Activated naive CD4-positive, alpha-beta T cell treated with anti-CD3 and anti-CD28 coated beads, Interleukin-2, amount 50 U/mL, for 24 hours (primary cell): ENCODE data around the gene ASIC2.

Experiments
- H3K27ac Mint-ChIP-seq: one replicate; pipeline ENCODE4 v1.8.0; 2021; ENCODE audit warnings: mild to moderate bottlenecking, mixed read lengths
- H3K27me3 Mint-ChIP-seq: one replicate; pipeline ENCODE4 v1.8.0; 2021; ENCODE audit warnings: mixed read lengths
- H3K36me3 Mint-ChIP-seq: one replicate; pipeline ENCODE4 v1.8.0; 2021; ENCODE audit warnings: mixed read lengths
- H3K4me1 Mint-ChIP-seq: one replicate; pipeline ENCODE4 v1.8.0; 2021; ENCODE audit warnings: mixed read lengths
- H3K4me3 Mint-ChIP-seq: one replicate; pipeline ENCODE4 v1.8.0; 2021; ENCODE audit warnings: mild to moderate bottlenecking, mixed read lengths
- H3K9me3 Mint-ChIP-seq: one replicate; pipeline ENCODE4 v1.8.0; 2021; ENCODE audit warnings: mixed read lengths

The ASIC2 gene

GRCh38 chr17:33207231-33207630 lies 85.9 kb downstream of the ASIC2 start:
- Mint-ChIP-seq H3K4me3 (no peak overlapping the region), H3K9me3 (no peaks in the 10 kb centered on the region), H3K27ac (no peak overlapping the region), H3K36me3 (no peaks in the 10 kb centered on the region), H3K27me3 (peaks cover 9% of the 10 kb centered on the region), H3K4me1 (no peaks in the 10 kb centered on the region)

- Mint-ChIP-seq H3K4me1 (no peaks in the 10 kb centered on the region), H3K9me3 (no peaks in the 10 kb centered on the region), H3K4me3 (no peak overlapping the region), H3K36me3 (no peaks in the 10 kb centered on the region), H3K27ac (no peak overlapping the region), H3K27me3 (peaks cover 5% of the 10 kb centered on the region)
These were observed 87.5 kb downstream of the ASIC2 start for GRCh38 chr17:33205552-33205951.

GRCh38 chr17:33204701-33205100 lies 88.4 kb downstream of the ASIC2 start:
- H3K27me3 Mint-ChIP-seq = peaks cover 5% of the 10 kb centered on the region
- no peaks in the 10 kb centered on the region for H3K36me3 Mint-ChIP-seq
- H3K9me3 Mint-ChIP-seq = no peaks in the 10 kb centered on the region
- no peak overlapping the region for H3K4me3 Mint-ChIP-seq
- no peaks in the 10 kb centered on the region for H3K4me1 Mint-ChIP-seq
- no peak overlapping the region for H3K27ac Mint-ChIP-seq

- H3K4me1 Mint-ChIP-seq = no peaks in the 10 kb centered on the region
- no peaks in the 10 kb centered on the region for H3K36me3 Mint-ChIP-seq
- no peaks in the 10 kb centered on the region for H3K9me3 Mint-ChIP-seq
- no peak overlapping the region for H3K27ac Mint-ChIP-seq
- H3K27me3 Mint-ChIP-seq = peaks cover 5% of the 10 kb centered on the region
- no peak overlapping the region for H3K4me3 Mint-ChIP-seq
These were observed 88.9 kb downstream of the ASIC2 start for GRCh38 chr17:33204156-33204555.

DNA sequence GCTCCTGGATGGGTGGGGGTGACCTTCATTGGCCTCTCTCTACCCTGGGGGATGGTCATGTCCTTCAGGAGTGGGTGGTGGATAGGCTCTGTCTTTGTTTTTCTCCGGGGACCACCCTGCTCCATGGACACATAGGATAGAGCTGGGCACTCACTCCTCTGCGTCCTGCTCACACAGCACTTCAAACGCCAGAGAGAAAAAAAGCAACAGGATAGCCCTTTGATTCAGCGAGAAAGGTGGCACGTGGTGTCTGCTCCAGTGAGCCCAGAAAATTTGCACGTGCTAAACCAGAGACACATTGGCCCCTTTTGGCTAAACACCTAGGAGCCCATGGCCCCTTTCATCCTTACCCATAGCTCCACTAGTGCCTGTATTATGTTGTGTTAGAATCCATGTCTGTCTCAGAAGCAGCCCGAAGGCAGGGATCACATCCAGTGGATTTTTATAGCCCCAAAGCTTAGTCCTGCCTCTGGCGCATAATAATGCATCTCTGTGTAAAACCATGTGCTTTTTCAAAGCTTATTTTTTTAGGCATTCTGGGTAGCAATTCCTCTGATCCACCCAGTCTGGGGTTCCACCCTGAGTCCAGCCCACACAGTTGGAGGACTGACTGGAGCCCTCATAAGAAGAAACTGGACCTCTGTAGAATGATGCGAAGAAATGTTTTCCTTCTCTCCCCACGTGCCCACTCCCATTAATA lies 90.1 kb downstream of the ASIC2 start:
- Mint-ChIP-seq H3K4me1 (no peaks in the 10 kb centered on the region), H3K27ac (no peak overlapping the region), H3K36me3 (no peaks in the 10 kb centered on the region), H3K9me3 (no peaks in the 10 kb centered on the region), H3K27me3 (peaks cover 3% of the 10 kb centered on the region), H3K4me3 (no peak overlapping the region)

DNA sequence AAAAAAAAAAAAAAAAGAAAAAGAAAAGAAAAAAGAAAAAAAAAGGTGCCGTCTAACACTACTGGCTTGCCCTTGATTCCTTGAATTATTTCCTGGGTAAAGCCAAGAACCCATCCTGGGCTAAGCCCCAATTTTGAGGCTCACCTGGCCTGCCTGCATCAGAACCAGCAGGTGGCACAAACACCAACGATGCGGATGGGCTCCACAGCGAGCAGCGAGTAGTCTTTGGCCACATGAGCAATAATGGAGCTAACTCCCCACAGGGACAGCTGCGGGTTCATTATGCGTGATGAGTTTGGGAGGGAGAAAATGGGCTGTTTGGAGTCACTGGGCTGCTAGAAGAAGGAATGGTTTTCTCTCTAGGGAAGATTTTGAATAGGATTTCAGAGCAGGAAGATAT lies 91.1 kb downstream of the ASIC2 start:
- Mint-ChIP-seq H3K4me3 (no peak overlapping the region), H3K27ac (no peak overlapping the region), H3K9me3 (no peaks in the 10 kb centered on the region), H3K4me1 (no peaks in the 10 kb centered on the region), H3K27me3 (peaks cover 1% of the 10 kb centered on the region), H3K36me3 (no peaks in the 10 kb centered on the region)

DNA sequence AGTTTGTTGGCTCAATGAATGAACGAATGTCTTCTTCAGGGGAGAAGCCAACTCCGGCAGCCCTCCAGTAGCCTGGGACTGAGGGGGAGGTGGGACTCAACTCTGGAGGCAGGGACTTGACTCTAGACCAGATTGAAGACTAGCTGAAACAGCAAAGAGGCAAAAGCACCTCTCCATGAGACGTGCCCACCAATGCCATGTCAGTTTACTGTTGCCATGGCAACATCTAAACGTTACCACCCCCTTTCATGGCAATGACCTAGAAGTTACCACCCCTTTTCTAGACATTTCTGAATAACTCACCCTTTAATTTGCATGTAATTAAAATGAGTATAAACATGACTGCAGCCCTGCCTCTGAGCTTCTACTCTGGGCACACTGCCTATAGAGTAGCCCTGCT lies 91.8 kb downstream of the ASIC2 start:
- H3K4me1 Mint-ChIP-seq = no peaks in the 10 kb centered on the region
- no peak overlapping the region for H3K27ac Mint-ChIP-seq
- no peak overlapping the region for H3K4me3 Mint-ChIP-seq
- peaks cover 3% of the 10 kb centered on the region for H3K27me3 Mint-ChIP-seq
- H3K9me3 Mint-ChIP-seq = no peaks in the 10 kb centered on the region
- H3K36me3 Mint-ChIP-seq = no peaks in the 10 kb centered on the region

- no peak overlapping the region for H3K27ac Mint-ChIP-seq
- no peaks in the 10 kb centered on the region for H3K4me1 Mint-ChIP-seq
- no peaks in the 10 kb centered on the region for H3K36me3 Mint-ChIP-seq
- H3K27me3 Mint-ChIP-seq = peaks cover 3% of the 10 kb centered on the region
- H3K9me3 Mint-ChIP-seq = no peaks in the 10 kb centered on the region
- no peak overlapping the region for H3K4me3 Mint-ChIP-seq
These were observed 92.5 kb downstream of the ASIC2 start for GRCh38 chr17:33200587-33200986.

- no peak overlapping the region for H3K27ac Mint-ChIP-seq
- no peak overlapping the region for H3K4me3 Mint-ChIP-seq
- H3K4me1 Mint-ChIP-seq = no peaks in the 10 kb centered on the region
- peaks cover 3% of the 10 kb centered on the region for H3K27me3 Mint-ChIP-seq
- H3K36me3 Mint-ChIP-seq = no peaks in the 10 kb centered on the region
- H3K9me3 Mint-ChIP-seq = no peaks in the 10 kb centered on the region
These were observed 93.3 kb downstream of the ASIC2 start for GRCh38 chr17:33199571-33200510.

DNA sequence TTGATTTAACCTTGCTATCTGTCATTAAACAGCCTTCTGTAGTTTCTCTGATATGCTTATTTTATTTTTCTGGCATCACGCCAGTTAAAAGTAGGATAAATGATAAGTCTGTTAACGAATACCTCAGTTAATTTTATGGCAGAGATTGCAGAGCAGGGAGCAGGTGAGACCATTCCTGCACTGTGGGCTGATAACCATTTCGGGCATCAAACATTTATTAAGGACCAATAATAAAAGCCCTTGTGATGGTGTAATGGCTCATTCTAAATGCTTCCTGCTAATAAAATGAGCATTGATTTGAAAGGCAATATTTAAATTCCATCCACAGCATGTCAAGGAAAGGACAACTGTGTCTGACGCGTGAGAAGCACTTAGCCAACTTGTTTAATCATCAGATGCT lies 94.1 kb downstream of the ASIC2 start:
- Mint-ChIP-seq H3K27me3 (peaks cover 7% of the 10 kb centered on the region), H3K4me1 (no peaks in the 10 kb centered on the region), H3K36me3 (no peaks in the 10 kb centered on the region), H3K9me3 (no peaks in the 10 kb centered on the region), H3K4me3 (no peak overlapping the region), H3K27ac (no peak overlapping the region)

DNA sequence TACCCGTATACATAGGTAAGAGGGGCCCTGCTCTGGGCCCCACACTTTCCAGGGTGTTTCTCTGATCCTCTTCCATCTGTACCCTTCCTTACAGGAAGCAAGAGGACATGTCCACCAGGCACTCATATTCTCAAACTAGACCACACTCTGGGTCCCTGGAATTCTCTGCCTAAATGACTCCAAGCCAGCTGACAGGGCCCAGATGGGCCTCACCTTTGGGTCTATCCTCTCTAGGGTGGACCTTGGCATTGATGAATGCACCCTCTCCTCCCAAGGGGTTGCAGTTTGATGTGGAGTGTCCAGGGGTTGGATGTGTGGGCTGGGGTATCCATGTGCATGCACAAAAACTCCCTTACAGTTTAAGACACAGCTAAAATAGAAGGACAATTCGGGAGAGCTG lies 95.8 kb downstream of the ASIC2 start:
- H3K27me3 Mint-ChIP-seq = peaks cover 7% of the 10 kb centered on the region
- H3K4me1 Mint-ChIP-seq = no peaks in the 10 kb centered on the region
- no peak overlapping the region for H3K4me3 Mint-ChIP-seq
- H3K36me3 Mint-ChIP-seq = no peaks in the 10 kb centered on the region
- H3K27ac Mint-ChIP-seq = no peak overlapping the region
- H3K9me3 Mint-ChIP-seq = no peaks in the 10 kb centered on the region

DNA sequence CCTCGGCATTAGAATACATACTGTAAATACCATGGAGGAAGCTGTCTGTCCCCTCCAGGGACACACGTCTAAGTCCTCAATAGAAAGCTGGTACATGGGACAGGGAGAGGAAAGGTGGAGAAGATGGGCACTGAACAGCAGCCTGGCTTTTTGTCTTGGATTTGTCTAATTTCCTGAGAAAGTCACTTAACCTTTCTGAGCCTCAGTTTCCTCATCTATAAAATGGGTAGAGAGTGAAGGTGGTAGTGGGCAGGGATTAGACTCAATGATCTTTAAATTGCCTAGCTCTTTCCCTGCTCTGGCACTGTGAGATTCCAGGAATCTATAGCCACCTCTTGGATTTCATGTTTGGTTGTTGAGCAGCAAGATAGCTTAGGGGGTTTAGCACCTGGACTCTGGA lies 96.2 kb downstream of the ASIC2 start:
- Mint-ChIP-seq H3K27ac (no peak overlapping the region), H3K27me3 (peaks cover 7% of the 10 kb centered on the region), H3K4me3 (no peak overlapping the region), H3K9me3 (no peaks in the 10 kb centered on the region), H3K36me3 (no peaks in the 10 kb centered on the region), H3K4me1 (no peaks in the 10 kb centered on the region)

DNA sequence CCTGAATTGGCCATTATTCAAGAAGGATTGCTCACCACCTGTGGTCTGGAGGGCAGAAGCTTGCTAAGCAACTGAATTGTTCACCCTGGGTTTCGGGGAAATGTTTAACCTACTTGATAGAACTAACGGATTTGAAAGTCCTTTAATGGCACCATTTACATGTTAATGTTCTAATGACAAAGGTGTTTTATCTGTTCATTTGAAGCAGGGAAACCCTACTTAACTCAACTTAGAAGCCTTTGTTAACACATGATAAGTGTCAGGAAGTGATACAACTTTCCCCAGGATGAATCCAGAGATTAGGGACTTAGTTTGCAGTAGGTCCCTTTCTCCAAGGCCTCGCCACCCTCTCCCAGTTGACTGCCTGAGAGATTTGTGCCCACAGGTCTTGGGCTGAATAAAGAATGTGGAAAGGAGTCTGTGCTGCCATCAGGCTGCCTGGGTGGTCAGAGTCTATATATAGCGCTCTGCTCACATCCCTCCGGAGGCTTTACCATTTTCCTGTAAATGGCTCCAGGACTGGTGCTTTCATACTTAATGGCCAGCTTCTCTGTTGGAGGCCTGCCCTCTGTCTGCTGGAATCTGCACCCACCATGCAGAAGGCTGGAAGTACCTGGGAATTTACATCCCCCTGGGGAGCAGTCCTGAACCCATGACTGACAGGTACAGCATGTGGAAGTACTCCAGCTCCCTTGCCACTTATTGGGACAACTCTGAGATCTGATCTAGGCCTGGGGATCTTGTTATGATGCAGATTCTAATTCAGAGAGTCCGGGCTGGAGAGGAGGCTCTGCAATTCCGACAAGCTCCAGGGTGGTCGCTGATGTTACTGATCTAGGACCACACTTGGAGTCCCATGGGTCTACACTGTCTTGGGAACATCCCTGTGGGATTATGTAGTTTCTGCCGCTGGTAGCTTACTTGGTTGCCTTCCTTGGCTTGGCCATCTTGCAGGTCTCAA lies 99.9 kb downstream of the ASIC2 start:
- H3K9me3 Mint-ChIP-seq = no peaks in the 10 kb centered on the region
- H3K4me3 Mint-ChIP-seq = no peak overlapping the region
- peaks cover 10% of the 10 kb centered on the region for H3K27me3 Mint-ChIP-seq
- no peaks in the 10 kb centered on the region for H3K4me1 Mint-ChIP-seq
- H3K27ac Mint-ChIP-seq = no peak overlapping the region
- no peaks in the 10 kb centered on the region for H3K36me3 Mint-ChIP-seq

DNA sequence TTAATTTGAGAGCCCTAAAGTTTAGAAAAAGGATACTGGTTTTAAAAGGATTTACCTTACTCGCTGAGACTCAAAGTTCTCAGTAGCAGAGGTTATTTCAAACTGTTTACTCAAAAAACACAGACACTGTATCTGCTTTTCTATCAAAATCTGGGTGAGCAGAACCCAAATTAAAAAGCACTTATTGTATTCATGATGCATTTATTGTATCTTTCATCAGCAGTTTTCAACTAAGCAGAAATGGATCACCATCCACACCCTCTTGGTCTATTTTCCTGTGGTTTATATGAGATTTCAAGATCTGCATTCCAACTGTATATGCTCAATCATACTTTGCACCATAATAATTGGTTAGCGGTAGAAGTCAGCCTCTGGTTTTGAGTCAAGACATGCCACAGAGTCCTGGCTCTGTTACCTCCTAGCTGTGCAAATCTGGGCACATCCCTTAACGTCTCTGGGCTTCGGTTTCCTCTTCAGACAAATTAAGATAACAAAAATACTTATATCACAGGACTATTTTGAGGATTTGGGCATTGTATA lies 109.5 kb downstream of the ASIC2 start:
- Mint-ChIP-seq H3K4me1 (no peaks in the 10 kb centered on the region), H3K27ac (no peak overlapping the region), H3K36me3 (no peaks in the 10 kb centered on the region), H3K4me3 (no peak overlapping the region), H3K27me3 (peaks cover 31% of the 10 kb centered on the region), H3K9me3 (no peaks in the 10 kb centered on the region)

GRCh38 chr17:33179151-33179550 lies 113.9 kb downstream of the ASIC2 start:
- Mint-ChIP-seq H3K27ac (no peak overlapping the region), H3K36me3 (no peaks in the 10 kb centered on the region), H3K9me3 (no peaks in the 10 kb centered on the region), H3K27me3 (peaks cover 18% of the 10 kb centered on the region), H3K4me3 (no peak overlapping the region), H3K4me1 (no peaks in the 10 kb centered on the region)
